Muscle layer of duodenum (tissue), 2 donors: ENCODE data around the gene ZDHHC18.
"Not testable (repeated sequence)": the region's sequence is repeated elsewhere in the genome, so short reads cannot be mapped to it uniquely, and the experiment has no call there.

Experiments used
- H3K27ac ChIP-seq: one replicate; pipeline ENCODE4 v1.7.0; 2013; ENCODE audit warnings: mild to moderate bottlenecking, low read length
- H3K27me3 ChIP-seq: one replicate; pipeline ENCODE4 v1.7.0; 2013; ENCODE audit warnings: low read depth, mild to moderate bottlenecking, control low read depth, low read length
- H3K36me3 ChIP-seq, 2 donors: one replicate each; pipeline ENCODE4 v1.7.0; 2013; ENCODE audit warnings: low read length in 2 of 2, control low read depth in 1 of 2, mild to moderate bottlenecking in 1 of 2; ENCODE audit not compliant: insufficient read depth in 2 of 2, control insufficient read depth in 1 of 2
- H3K4me1 ChIP-seq, 2 donors: one replicate each; pipeline ENCODE4 v1.7.0; 2013; ENCODE audit warnings: low read length in 2 of 2, mild to moderate bottlenecking in 2 of 2, control low read depth in 1 of 2, moderate library complexity in 1 of 2; ENCODE audit not compliant: insufficient read depth in 2 of 2, control insufficient read depth in 1 of 2
- H3K4me3 ChIP-seq, 2 donors: one replicate each; pipeline ENCODE4 v1.7.0; 2013; ENCODE audit warnings: low read length in 2 of 2, low read depth in 1 of 2, mild to moderate bottlenecking in 1 of 2
- H3K9me3 ChIP-seq, 2 donors: one replicate each; pipeline ENCODE4 v1.7.0; 2013; ENCODE audit warnings: low read length in 2 of 2, control low read depth in 1 of 2, mild to moderate bottlenecking in 1 of 2; ENCODE audit not compliant: control insufficient read depth in 1 of 2
- donor health status: healthy.

The ZDHHC18 gene

DNA sequence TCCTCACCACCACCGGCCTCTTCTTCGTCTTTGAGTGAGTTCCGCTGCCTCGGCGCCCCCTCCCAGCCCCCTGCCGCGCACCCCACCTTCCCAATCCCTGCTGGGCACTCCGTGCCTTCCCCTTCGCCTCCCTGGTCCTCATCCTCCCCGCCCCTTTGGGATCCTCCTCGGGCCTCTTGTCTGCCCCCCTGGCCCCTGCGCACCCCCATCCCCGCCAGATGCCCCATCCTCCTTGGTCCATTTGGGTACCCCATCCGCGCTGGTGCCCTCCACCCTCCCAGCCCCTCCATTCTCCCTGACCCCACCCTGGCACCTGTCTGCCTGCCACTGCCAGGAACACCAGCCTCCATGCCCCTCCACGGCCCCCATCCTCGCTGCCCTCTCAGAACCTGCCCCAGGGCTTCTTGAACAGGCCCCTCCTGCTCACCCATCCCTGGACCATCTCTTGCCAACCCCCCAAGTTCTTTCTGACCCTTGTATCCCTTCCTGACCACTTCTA, 667 bp downstream of the ZDHHC18 start:
- H3K27ac ChIP-seq = peak overlapping the region; percentile 63
- peaks cover 4 to 6% of the 10 kb centered on the region in 2 donors for H3K36me3 ChIP-seq
- no peaks in the 10 kb centered on the region for H3K27me3 ChIP-seq
- peaks cover 16 to 34% of the 10 kb centered on the region in 2 donors for H3K4me1 ChIP-seq
- no peaks in the 10 kb centered on the region for H3K9me3 ChIP-seq
- peak overlapping the region; percentile 66 to 73 for H3K4me3 ChIP-seq

DNA sequence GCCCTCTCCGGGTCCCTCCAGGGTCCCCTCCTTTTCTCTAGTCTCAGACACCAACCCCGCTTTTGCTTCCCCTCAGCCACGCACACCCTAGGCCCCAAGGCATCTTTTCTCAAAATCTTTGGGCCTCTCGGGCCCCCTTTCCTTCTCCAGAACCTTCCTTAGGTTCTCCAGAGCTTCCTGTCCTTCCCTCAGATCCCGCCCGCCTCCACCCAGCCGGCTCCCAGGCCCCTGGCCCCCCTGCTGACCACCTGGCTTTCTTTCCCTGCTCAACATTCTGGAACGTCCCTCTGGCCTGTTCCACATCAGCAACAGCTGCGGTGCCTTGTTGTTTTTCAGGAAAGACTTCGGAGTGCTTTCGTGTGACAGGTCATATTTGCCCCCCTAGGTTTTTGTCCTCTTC, 1.2 kb downstream of the ZDHHC18 start:
- Histone ChIP-seq H3K27ac (peak overlapping the region; percentile 63), H3K9me3 (no peaks in the 10 kb centered on the region), H3K27me3 (no peaks in the 10 kb centered on the region), H3K36me3 (peaks cover 7 to 11% of the 10 kb centered on the region in 2 donors), H3K4me3 (peak overlapping the region; percentile 66 to 73), H3K4me1 (peaks cover 16 to 34% of the 10 kb centered on the region in 2 donors)

DNA sequence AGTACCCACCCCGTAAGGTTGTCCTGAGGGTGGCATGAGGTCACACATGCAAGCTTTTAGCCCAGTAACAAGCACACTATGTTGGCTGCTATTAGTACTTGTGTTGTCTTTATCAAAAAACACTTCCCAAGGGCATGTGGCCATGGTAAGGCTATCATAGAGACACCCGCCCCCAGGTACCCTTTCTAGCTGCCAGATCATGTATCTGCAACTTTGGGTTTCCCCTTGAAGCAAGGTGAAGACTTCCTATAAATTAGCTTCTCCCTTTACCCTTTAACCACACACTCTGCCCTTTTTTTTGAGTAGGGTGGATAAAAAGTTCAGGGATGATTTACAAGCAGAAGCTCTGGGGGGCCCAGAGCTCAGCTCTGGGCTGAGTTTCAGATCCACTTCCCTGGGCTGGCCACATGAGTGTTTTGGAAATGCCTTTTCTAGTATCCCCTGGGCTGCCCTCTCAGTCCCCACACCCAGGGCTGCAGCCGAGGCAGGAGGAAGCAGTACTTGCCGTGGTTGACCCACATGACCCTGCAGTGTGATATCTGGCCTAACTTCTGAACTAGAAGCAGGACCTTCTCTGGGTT, 2.0 kb downstream of the ZDHHC18 start:
- Histone ChIP-seq H3K36me3 (peaks cover 11 to 19% of the 10 kb centered on the region in 2 donors), H3K27ac (peak overlapping the region; percentile 21), H3K9me3 (no peaks in the 10 kb centered on the region), H3K27me3 (no peaks in the 10 kb centered on the region), H3K4me1 (peaks cover 16 to 34% of the 10 kb centered on the region in 2 donors), H3K4me3 (peak overlapping the region; percentile 14 to 33)

DNA sequence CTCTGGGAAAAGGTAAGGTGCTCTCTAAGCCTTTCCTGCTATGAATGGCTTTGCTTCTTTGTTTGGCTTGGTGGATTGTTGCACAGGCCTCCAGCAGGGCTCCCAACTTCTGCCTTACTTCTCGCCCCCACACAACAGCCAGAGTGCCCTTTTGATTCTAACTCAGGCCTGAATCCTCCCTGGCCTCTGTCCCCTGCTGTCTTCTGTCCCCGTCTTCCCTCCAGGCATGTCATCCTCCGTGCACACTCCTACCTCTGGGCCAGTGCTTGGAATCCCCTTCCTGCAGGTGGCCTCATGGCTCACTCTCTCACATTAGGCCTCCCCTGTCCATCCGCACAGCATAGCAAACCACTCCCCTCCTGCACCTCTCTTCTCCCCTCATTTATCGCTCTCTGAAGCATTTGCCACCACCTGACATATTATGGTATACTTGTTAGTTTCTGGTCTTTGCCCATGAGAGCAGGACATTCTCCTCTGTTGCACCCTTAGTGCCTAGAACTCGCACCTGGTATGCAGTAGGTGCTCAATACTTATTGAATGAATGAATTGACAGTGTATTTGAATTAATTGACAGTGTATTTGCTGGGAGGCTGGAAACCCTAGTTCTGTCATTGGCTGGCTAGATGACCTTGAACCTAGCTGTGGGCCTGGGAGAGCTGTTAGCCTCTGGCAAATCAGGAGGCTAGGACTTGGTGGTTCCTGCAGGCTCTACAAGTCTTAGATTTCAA, 2.9 kb downstream of the ZDHHC18 start:
- Histone ChIP-seq H3K27ac (peak overlapping the region; percentile 21), H3K36me3 (peaks cover 11 to 28% of the 10 kb centered on the region in 2 donors), H3K27me3 (no peaks in the 10 kb centered on the region), H3K4me3 (no peak overlapping the region), H3K4me1 (peaks cover 16 to 34% of the 10 kb centered on the region in 2 donors), H3K9me3 (no peaks in the 10 kb centered on the region)

DNA sequence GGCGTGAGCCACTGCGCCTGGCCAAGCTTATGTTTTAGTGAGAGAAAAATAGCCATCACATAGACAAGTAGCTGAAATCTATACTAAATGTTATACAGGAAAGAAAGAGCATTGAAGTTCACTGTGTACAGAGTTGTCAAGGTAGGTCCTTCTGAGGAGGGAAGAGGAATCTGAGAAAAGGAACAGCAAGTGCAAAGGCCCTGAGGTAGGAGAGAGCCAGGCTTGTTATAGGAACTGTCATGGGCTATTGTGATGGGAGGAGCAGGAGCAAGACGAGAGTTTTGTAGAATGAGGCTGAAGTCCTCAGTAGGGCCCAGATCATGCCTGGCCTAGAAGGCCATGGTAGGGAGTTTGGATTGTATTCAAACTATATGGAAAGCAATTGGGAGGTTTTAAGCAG, 4.6 kb downstream of the ZDHHC18 start:
- Histone ChIP-seq H3K36me3 (peaks cover 14 to 42% of the 10 kb centered on the region in 2 donors), H3K4me1 (peaks cover 14 to 26% of the 10 kb centered on the region in 2 donors), H3K4me3 (no peak overlapping the region), H3K9me3 (no peaks in the 10 kb centered on the region), H3K27ac (no peak overlapping the region), H3K27me3 (no peaks in the 10 kb centered on the region)

DNA sequence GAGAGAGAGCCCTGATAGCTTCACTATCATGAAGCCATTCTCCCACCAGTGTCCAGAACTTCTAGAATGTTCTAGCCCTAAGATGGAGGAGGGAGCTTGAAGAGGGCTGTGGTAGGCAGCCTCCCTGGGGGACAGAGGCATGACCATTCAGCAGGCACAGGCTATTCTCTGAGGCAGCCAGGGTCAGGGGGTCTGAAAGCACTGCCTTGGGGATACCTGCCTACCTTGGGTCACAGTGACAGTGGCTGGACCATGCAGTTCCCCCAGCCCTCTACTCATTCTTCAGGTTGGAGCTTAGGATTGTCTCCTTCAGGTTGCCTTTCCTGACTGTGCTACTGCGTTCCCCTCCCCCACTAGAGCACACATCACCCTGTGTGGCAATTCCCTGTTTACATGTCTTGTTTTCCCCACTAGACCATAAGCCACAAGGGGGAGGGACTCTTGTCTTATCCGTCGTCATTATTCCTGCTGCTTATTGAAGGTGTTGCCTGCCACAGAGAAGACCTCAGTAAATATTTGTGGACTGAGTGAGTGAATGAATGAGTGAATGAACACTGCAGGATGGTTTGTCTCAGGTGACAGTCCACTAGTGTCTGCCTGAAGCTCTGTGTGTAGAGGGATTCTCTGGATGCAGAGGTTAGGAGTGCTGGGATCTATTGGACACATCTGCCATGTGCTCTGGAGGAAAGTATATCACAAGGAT, 5.2 kb downstream of the ZDHHC18 start:
- no peaks in the 10 kb centered on the region for H3K9me3 ChIP-seq
- peaks cover 15 to 45% of the 10 kb centered on the region in 2 donors for H3K36me3 ChIP-seq
- H3K27ac ChIP-seq = peak overlapping the region; percentile 52
- no peak overlapping the region for H3K4me3 ChIP-seq
- no peaks in the 10 kb centered on the region for H3K27me3 ChIP-seq
- peaks cover 12 to 24% of the 10 kb centered on the region in 2 donors for H3K4me1 ChIP-seq

DNA sequence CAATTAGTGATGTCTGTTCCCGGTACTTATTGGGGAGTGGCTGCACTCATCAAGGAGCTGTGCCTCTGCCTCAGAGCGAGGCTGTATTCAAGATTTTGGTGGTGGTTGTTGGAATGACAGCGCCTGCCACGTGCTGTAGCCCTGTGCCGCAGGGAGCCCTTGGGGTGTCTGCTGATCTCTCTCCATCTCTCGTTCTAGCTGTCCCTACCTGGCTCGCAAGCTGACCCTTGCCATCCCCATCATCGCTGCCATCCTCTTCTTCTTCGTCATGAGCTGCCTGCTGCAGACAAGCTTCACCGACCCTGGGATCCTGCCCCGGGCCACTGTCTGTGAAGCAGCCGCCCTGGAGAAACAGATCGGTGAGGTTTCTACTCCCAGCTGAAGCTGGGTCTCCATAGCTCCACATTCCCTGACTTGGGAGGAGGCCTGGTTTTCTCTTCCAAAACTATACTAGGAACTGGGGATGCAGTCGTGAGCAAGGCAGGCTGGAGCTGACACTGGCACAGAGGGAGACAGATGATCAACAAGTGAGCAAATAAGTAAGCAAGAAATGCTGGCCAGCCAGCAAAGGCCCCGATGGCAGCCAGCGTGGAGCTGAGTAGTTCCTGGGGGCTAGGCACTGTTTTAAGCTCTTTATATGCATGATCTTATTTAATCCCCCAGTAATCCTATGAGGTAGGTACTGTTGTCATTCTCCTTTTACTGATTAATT, 5.9 kb downstream of the ZDHHC18 start:
- no peaks in the 10 kb centered on the region for H3K9me3 ChIP-seq
- peak overlapping the region; percentile 52 for H3K27ac ChIP-seq
- no peaks in the 10 kb centered on the region for H3K27me3 ChIP-seq
- H3K36me3 ChIP-seq = peaks cover 15 to 45% of the 10 kb centered on the region in 2 donors
- no peak overlapping the region for H3K4me3 ChIP-seq
- peaks cover 12 to 20% of the 10 kb centered on the region in 2 donors for H3K4me1 ChIP-seq

DNA sequence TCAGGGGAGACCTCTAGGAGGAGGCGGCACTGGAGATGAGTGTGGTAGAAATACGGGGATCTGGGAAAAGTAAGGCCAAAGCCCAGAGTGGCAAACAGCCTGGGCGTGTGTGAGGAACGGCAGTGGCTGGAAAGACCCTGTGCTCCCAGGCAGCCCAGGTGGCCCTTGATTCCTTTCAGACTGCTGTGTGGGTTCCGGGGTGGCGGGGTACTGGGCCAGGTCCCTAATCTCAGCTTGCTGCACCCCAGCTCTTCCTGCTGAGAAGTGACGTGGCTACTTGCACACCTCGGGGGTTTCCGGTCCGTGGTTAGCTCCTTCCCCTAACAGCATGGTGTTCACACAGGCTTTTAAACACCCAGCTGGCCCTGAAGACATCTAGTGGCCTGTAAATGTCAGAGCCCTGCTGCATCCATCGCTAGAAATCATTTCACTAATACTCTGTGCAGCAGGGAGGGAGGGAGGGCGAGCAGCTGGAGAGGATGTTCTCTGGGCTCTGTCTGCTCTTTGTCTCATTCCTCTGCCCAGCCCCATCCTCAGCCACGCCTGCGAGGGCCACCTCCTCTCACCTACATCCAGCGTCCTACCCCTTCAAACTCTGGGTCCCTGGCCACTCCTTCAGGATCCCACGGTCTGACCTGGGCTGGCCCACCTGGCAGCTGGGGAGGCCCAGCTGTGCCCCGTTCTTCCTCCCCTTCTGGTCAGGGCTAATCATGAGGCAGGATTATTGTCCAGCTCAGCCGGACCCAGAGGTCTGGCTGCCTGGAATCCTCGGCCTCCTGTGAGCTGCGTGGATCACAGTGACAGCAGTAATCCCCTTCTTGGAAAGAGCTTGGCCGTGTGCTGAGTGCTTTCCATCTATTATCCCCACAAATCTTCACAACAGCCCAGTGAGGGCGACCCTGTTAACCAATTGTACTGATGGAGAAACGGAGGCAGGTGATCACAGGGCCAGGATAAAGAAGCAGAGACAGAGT, 7.2 kb downstream of the ZDHHC18 start:
- Histone ChIP-seq H3K4me1 (peaks cover 8 to 9% of the 10 kb centered on the region in 2 donors), H3K27ac (peak overlapping the region; percentile 40), H3K36me3 (peaks cover 15 to 45% of the 10 kb centered on the region in 2 donors), H3K27me3 (no peaks in the 10 kb centered on the region), H3K4me3 (no peak overlapping the region), H3K9me3 (no peaks in the 10 kb centered on the region)

DNA sequence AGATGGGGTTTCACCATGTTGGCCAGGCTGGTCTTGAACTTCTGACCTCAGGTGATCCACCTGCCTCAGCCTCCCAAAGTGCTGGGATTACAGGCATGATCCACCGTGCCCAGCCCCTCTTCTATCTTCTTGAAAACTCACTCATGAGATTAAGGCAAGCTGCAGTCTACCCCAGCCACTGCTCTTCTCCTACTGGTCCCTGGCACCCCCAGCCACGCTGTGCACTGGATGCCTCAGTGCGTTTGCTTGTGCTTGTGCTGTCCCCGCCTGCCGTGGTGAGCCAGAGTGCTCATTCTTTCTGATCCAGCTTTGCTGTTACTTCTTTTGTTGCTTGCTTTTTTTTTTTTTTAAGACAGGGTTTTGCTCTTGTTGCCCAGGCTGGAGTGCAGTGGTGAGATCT, 11.2 kb downstream of the ZDHHC18 start:
- H3K36me3 ChIP-seq = peaks cover 17 to 57% of the 10 kb centered on the region in 2 donors
- H3K4me1 ChIP-seq, H3K27me3 ChIP-seq, H3K9me3 ChIP-seq, H3K27ac ChIP-seq, H3K4me3 ChIP-seq: not testable (repeated sequence)
